ENCODE results near the gene RFX5.

RFX5 gene

DNA sequence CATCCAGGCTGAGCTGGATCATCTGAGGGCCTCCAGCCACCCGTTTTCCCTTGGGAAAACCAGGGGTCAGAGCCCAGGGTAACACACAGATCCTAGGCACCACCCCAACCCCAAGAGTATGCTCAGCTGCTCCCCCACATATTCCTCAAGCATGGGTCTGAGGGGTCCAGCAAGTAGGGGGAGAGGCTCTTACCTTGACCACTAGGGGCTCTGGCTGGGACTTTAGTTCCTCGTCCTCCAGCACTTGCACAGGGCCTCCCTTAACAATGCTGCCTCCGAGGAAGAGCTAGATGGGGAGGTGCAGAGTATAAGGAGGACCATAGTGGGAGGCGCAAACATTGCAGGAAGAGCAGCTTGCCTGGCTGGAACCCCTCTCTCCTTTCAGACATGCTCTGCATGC lies 17.9 kb upstream of the RFX5 start:
- TF ChIP-seq, protein P1, sequence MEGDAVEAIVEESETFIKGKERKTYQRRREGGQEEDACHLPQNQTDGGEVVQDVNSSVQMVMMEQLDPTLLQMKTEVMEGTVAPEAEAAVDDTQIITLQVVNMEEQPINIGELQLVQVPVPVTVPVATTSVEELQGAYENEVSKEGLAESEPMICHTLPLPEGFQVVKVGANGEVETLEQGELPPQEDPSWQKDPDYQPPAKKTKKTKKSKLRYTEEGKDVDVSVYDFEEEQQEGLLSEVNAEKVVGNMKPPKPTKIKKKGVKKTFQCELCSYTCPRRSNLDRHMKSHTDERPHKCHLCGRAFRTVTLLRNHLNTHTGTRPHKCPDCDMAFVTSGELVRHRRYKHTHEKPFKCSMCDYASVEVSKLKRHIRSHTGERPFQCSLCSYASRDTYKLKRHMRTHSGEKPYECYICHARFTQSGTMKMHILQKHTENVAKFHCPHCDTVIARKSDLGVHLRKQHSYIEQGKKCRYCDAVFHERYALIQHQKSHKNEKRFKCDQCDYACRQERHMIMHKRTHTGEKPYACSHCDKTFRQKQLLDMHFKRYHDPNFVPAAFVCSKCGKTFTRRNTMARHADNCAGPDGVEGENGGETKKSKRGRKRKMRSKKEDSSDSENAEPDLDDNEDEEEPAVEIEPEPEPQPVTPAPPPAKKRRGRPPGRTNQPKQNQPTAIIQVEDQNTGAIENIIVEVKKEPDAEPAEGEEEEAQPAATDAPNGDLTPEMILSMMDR (conservative IDR thresholded peaks at IDR 0.05; ENCODE audit: low read length) = no peak; the same call in 1 of the 2 replicates
- TF ChIP-seq EZH2phosphoT487 (IDR thresholded peaks at IDR 0.05; ENCODE audit: borderline replicate concordance) = no peak
- Histone ChIP-seq H3K36me3 (ENCODE audit: insufficient read depth, low read length) (no peaks in the 10 kb centered on the region), H3K79me2 (ENCODE audit: insufficient read depth, low read length) (no peaks in the 10 kb centered on the region), H3K27me3 (ENCODE audit: insufficient read depth, low read length, poor library complexity, severe bottlenecking) (no peaks in the 10 kb centered on the region), H4K20me1 (ENCODE audit: insufficient read depth, low read length, poor library complexity, severe bottlenecking) (no peaks in the 10 kb centered on the region), H3K9me2 (replicated peaks; ENCODE audit: low read depth, low read length) (no peaks in the 10 kb centered on the region), H3K9me3 (ENCODE audit: insufficient read depth, low read depth, low read length) (peaks cover 13% of the 10 kb centered on the region; the same call in 1 of the 2 replicates), H3K4me3 (ENCODE audit: low read length, poor library complexity, severe bottlenecking) (no peak overlapping the region), H3K4me2 (ENCODE audit: low read depth, low read length, poor library complexity, severe bottlenecking) (no peak overlapping the region), H3K9ac (ENCODE audit: low read depth, low read length, poor library complexity, severe bottlenecking) (no peak overlapping the region), H2AFZ (ENCODE audit: low read length) (no peak overlapping the region), H3K4me1 (ENCODE audit: insufficient read depth, low read length, poor library complexity, severe bottlenecking) (peaks cover 3% of the 10 kb centered on the region), H3F3A (ENCODE audit: low read depth) (no peaks in the 10 kb centered on the region)

DNA sequence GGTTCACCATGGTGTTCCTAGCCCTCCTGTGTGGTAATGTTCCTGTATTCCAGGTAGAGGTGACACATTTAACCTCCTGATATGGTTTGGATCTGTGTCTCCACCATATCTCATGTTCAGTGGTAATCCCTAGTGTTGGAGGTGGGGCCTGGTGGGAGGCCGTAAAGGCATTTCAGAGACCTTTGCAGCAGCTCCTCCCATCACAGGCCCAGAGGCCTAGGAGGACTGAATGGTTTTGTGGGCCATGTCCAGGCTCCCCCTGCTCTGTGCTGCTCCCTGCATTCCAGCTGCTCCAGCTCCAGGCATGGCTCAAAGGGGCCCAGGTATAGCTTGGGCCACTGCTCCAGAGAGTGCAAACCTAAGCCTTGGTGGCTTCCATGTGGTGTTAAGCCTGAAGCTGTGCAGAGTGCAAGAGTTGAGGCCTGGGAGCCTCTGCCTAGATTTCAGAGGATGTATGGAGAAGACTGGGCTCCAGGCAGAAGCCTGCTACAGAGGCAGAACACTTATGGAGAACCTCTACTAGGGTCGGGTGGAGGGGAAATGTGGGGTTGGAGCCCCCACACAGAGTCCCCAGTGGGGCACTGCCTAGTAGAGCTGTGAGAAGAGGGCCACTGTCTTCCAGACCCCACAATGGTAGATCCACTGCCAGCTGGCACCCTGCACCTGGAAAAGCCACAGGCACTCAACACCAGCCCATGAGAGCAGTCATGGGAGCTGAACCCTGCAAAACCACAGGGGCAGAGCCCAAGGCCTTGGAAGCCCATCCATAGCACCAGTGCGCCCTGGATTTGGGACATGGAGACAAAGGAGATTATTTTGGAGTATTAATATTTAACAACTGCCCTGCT lies 15.5 kb upstream of the RFX5 start:
- H2AFZ ChIP-seq (ENCODE audit: low read length) = no peak overlapping the region
- H3K4me2 ChIP-seq (ENCODE audit: low read depth, low read length, poor library complexity, severe bottlenecking) = no peak overlapping the region
- TF ChIP-seq, protein P1 (conservative IDR thresholded peaks at IDR 0.05; ENCODE audit: low read length) = no peak
- no peak for TF ChIP-seq EZH2phosphoT487 (IDR thresholded peaks at IDR 0.05; ENCODE audit: borderline replicate concordance)
- H3K9me2 ChIP-seq (replicated peaks; ENCODE audit: low read depth, low read length) = no peaks in the 10 kb centered on the region
- H3K9ac ChIP-seq (ENCODE audit: low read depth, low read length, poor library complexity, severe bottlenecking) = no peak overlapping the region
- H4K20me1 ChIP-seq (ENCODE audit: insufficient read depth, low read length, poor library complexity, severe bottlenecking) = no peaks in the 10 kb centered on the region
- no peak overlapping the region for H3K4me3 ChIP-seq (ENCODE audit: low read length, poor library complexity, severe bottlenecking)
- no peaks in the 10 kb centered on the region for H3K27me3 ChIP-seq (ENCODE audit: insufficient read depth, low read length, poor library complexity, severe bottlenecking)
- no peaks in the 10 kb centered on the region for H3K4me1 ChIP-seq (ENCODE audit: insufficient read depth, low read length, poor library complexity, severe bottlenecking)
- H3F3A ChIP-seq (ENCODE audit: low read depth) = no peaks in the 10 kb centered on the region
- no peaks in the 10 kb centered on the region for H3K36me3 ChIP-seq (ENCODE audit: insufficient read depth, low read length)
- H3K9me3 ChIP-seq (ENCODE audit: insufficient read depth, low read depth, low read length) = peaks cover 13% of the 10 kb centered on the region; the same call in 1 of the 2 replicates
- H3K79me2 ChIP-seq (ENCODE audit: insufficient read depth, low read length) = no peaks in the 10 kb centered on the region

DNA sequence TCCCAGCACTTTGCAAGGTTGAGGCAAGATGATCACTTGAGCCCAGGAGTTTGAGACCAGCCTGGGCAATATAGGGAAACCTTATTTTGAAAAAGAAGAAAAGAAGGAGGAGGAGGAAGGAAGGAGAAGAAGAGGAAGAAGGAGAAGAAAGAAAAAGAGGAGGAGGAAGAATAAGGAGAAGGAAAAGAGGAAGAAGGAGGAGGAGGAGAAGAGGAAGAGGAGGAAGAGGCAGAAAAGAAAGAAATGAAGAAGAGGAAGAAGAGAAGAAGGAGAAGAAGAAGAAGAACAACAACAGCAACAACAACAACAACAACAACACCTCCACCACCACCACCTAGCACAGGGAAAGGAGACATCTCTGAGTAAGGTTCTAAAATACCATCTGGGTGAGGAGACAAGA lies 14.8 kb upstream of the RFX5 start:
- Histone ChIP-seq H3F3A (ENCODE audit: low read depth) (no peaks in the 10 kb centered on the region), H3K27me3 (ENCODE audit: insufficient read depth, low read length, poor library complexity, severe bottlenecking) (no peaks in the 10 kb centered on the region), H3K9me3 (ENCODE audit: insufficient read depth, low read depth, low read length) (peaks cover 13% of the 10 kb centered on the region; the same call in 1 of the 2 replicates), H3K4me1 (ENCODE audit: insufficient read depth, low read length, poor library complexity, severe bottlenecking) (no peaks in the 10 kb centered on the region), H3K9ac (ENCODE audit: low read depth, low read length, poor library complexity, severe bottlenecking) (no peak overlapping the region), H3K79me2 (ENCODE audit: insufficient read depth, low read length) (no peaks in the 10 kb centered on the region), H3K4me3 (ENCODE audit: low read length, poor library complexity, severe bottlenecking) (no peak overlapping the region), H3K36me3 (ENCODE audit: insufficient read depth, low read length) (no peaks in the 10 kb centered on the region), H2AFZ (ENCODE audit: low read length) (no peak overlapping the region), H3K9me2 (replicated peaks; ENCODE audit: low read depth, low read length) (no peaks in the 10 kb centered on the region), H3K4me2 (ENCODE audit: low read depth, low read length, poor library complexity, severe bottlenecking) (no peak overlapping the region), H4K20me1 (ENCODE audit: insufficient read depth, low read length, poor library complexity, severe bottlenecking) (no peaks in the 10 kb centered on the region)
- TF ChIP-seq EZH2phosphoT487 (IDR thresholded peaks at IDR 0.05; ENCODE audit: borderline replicate concordance) = no peak
- TF ChIP-seq, protein P1 (conservative IDR thresholded peaks at IDR 0.05; ENCODE audit: low read length) = no peak
